HG02571 (cell line): ENCODE data around the gene DUSP10.

Experiments
- ATAC-seq: cut with Tn5 transposase; IDR thresholded peaks from one replicate; pipeline ENCODE4 v1.9.1; 2021; ENCODE audit warnings: mild to moderate bottlenecking, moderate library complexity; ENCODE audit not compliant: unreplicated experiment

DUSP10 gene

GRCh38 chr1:221741703-221742554 is at the start of gene DUSP10:
DUSP10 (minus strand) TSS chr1:221742089; CDS start chr1:221739744, 2,345 bp downstream.
- ATAC-seq, result peak; percentile 78

DNA sequence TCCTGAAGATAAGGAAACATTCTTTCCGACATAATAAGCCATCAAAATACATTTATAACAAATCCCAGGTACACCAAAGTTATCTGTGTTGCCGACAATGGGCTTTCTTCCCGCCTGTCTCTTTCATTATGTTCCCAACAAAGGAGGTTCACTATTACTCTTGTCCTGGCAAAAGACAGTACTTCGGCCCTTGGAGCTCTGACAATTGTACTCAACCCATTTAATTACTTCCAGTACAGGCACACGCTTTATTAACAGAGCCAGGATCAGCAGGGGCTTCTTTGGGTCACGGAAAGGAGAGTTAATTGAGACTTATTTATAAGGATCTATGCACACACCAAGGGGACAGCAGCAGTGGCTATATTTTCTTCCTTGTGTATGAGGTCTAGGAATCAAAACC is 46.6 kb upstream of the DUSP10 start:
- ATAC-seq, result no peak

DNA sequence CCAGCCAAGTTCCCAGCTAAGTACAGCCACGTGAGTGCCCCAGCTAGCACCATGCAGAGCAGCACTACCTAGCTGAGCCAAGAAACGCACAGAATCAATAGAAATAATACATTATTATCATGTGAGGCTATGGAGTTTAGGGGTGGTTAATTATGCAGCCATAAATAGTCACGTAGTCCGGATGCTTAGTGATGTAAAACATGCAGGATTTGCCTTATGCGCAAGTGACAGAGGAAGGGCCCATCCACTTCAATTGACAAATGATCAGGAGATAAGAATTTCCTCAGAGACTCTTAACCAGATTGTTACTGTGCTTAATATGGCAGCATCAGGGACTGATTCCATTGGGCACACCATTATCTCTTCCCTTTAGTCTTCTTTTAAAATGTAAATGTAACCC is 44.8 kb upstream of the DUSP10 start:
- ATAC-seq, result no peak

- no peak for ATAC-seq
These were observed 42.0 kb upstream of the DUSP10 start for GRCh38 chr1:221783936-221784335.

DNA sequence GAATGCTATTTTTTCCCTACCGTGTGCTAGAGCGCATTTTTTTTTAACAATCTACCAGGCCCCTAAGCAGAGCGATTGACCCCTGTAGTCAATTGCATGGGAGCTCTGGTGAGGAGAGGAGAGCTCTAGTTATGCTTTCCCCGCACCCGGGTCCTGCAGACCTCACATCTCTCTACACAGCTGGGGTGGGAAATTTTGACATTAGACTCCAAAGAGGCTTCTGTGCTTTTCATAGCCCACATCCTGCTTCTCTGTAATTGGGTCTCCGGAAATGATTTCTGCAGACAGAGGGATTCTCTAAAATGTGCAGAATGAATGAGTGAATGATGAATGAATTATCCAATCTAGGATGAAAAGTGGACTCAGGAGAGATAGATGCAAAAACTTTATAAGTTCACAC is 41.5 kb upstream of the DUSP10 start:
- no peak for ATAC-seq

DNA sequence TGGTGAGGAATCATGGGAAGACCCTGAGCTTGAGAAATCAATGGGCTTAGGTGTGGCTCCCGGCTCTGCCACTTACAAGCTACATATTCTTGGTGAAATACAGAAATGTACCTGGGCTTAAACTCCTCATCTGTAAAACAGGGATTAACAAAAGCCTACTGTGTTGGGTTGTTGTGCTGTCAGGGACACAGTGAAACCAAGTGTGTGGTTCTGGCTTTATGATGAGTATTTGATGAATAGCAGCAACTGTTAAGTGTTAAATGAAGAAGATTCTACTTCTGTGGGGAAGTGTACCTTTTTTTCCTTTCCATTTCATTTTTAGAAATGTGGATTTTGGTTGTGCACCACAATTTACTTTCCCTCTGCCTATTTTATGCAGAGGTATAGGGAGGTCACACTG is 41.1 kb upstream of the DUSP10 start:
- ATAC-seq, result no peak

- ATAC-seq, result no peak
These were observed 40.6 kb upstream of the DUSP10 start for GRCh38 chr1:221782477-221782876.

- no peak for ATAC-seq
These were observed 39.3 kb upstream of the DUSP10 start for GRCh38 chr1:221781102-221781755.

GRCh38 chr1:221780175-221780574 is 38.3 kb upstream of the DUSP10 start:
- no peak for ATAC-seq

DNA sequence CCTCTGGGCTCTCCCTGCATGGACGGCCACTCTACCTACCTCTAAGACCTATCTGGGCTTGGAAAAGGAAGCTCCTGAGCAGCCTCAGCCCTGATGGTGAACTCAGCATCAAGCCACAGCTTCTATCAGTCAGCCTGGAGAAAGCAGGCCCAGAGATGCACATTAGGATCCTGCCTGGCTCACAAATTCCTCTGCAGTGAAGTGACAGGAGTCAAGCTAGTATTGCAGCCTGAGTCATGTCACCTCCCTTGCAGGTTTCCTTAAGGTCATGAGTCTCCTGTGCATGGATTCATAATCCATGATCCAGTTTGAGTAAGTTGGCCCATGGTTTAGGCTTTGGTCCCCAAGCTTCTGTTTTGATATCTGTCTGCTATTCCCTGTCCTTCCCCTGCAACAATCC is 37.9 kb upstream of the DUSP10 start:
- ATAC-seq, result no peak

DNA sequence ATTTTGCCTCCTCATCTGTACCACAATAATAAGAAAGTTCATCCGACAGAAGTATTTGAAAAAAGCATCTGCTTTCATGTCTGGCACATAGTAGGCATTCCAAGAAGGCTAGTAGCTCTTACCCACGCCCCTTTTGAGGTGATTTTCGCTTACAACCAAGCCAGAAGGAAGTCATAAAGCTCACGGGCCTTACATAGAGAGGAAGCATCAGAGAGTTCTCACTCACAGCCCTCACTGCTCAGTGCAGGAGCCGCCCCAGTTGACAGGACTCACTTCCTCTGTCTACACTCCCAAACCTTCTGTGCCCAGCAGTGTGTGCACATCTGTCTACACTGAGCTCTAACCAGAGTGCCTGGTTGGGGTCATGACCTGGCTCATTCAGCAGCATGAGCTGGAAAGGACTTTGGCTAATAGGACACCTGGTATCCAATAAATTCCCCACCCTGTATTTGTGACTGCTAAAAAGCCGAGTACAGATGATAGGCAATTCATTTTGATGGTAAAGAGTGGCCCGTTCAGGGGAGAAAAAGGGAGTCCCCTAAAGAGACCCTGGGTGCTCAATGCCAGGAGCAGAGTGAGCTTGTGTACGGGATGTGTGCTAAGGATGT is 36.8 kb upstream of the DUSP10 start:
- peak; percentile 23 for ATAC-seq

- peak; percentile 16 for ATAC-seq
These were observed 36.2 kb upstream of the DUSP10 start for GRCh38 chr1:221778125-221778524.

DNA sequence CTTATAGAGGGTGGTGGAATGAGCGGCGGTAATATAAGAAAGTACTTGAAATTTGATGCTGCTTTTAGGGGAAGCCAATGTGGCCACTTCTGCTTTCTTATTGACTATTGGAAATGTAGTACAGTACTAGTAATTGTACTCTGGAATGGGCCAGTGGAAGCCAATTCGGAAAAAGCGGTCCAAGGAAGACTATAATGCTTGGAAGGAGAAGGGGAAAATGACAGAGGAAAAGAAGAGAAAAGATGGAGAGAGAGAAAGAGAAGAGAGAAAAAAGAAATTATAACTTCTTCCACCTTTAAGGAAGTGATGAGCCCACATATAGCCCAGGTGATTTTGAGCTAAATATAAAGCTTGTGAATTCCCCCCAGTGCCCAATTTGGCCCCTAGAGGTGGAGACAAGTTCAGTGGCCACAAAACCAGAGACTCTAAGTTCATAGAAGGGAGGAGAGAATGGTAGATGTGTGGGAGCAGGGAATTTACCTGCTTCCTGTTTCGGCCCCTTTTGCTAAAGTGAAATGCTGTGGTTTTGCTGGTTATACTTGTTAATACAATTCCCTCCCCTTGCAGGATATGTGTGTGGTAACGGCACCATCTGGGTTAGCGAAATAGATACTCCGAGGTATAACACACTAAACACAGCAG is 35.7 kb upstream of the DUSP10 start:
- ATAC-seq, result peak; percentile 68

GRCh38 chr1:221776495-221777301 is 34.8 kb upstream of the DUSP10 start:
- peak; percentile 30 for ATAC-seq

GRCh38 chr1:221775206-221775605 is 33.3 kb upstream of the DUSP10 start:
- ATAC-seq, result no peak

- no peak for ATAC-seq
These were observed 32.4 kb upstream of the DUSP10 start for GRCh38 chr1:221774054-221774842.

GRCh38 chr1:221773383-221773782 is 31.5 kb upstream of the DUSP10 start:
- ATAC-seq, result no peak

- ATAC-seq, result no peak
These were observed 30.2 kb upstream of the DUSP10 start for GRCh38 chr1:221772117-221772516.

GRCh38 chr1:221768444-221769066 is 26.7 kb upstream of the DUSP10 start:
- no peak for ATAC-seq
